SH-SY5Y (cell line): ENCODE measurements around the gene MACO1.

Source experiments
- GATA2 ChIP-seq: IDR thresholded peaks from 2 replicates; pipeline ENCODE4 v1.6.1; 2011; ENCODE audit warnings: mild to moderate bottlenecking, low read depth, low read length
- GATA3 ChIP-seq: IDR thresholded peaks from 2 replicates; pipeline ENCODE4 v1.6.1; 2011; ENCODE audit warnings: low read depth, mild to moderate bottlenecking, low read length, moderate library complexity

Gene MACO1

GRCh38 chr1:25529518-25530185, 99.0 kb downstream of the MACO1 start:
- TF ChIP-seq GATA2 (no peak), GATA3 (no peak)

- no peak for TF ChIP-seq GATA2
- no peak for TF ChIP-seq GATA3
Observed at GRCh38 chr1:25530186-25531081, 99.7 kb downstream of the MACO1 start.

- TF ChIP-seq GATA2 (no peak), GATA3 (no peak)
Observed at GRCh38 chr1:25531082-25531461, 100.4 kb downstream of the MACO1 start.

GRCh38 chr1:25532970-25533369, 102.3 kb downstream of the MACO1 start:
- TF ChIP-seq GATA2: no peak
- TF ChIP-seq GATA3: no peak

- TF ChIP-seq GATA2: no peak
- no peak for TF ChIP-seq GATA3
Observed at GRCh38 chr1:25533775-25534409, 103.2 kb downstream of the MACO1 start.

- TF ChIP-seq GATA3 (no peak), GATA2 (no peak)
Observed at GRCh38 chr1:25534410-25534788, 103.7 kb downstream of the MACO1 start.

- TF ChIP-seq GATA2: no peak
- no peak for TF ChIP-seq GATA3
Observed at GRCh38 chr1:25536124-25536523, 105.4 kb downstream of the MACO1 start.

- TF ChIP-seq GATA2: no peak
- TF ChIP-seq GATA3: no peak
Observed at GRCh38 chr1:25537153-25537831, 106.6 kb downstream of the MACO1 start.

GRCh38 chr1:25538191-25538767, 107.6 kb downstream of the MACO1 start:
- TF ChIP-seq GATA2: no peak
- no peak for TF ChIP-seq GATA3

- TF ChIP-seq GATA3: no peak
- no peak for TF ChIP-seq GATA2
Observed at GRCh38 chr1:25540750-25541342, 110.1 kb downstream of the MACO1 start.

GRCh38 chr1:25541425-25541824, 110.7 kb downstream of the MACO1 start:
- TF ChIP-seq GATA3 (no peak), GATA2 (no peak)

- TF ChIP-seq GATA2: no peak
- TF ChIP-seq GATA3: no peak
Observed at GRCh38 chr1:25541889-25542658, 111.4 kb downstream of the MACO1 start.

GRCh38 chr1:25543005-25543424, 112.3 kb downstream of the MACO1 start:
- no peak for TF ChIP-seq GATA2
- TF ChIP-seq GATA3: no peak
